Measurements from ENCODE around the gene MACF1.

MACF1 gene

DNA sequence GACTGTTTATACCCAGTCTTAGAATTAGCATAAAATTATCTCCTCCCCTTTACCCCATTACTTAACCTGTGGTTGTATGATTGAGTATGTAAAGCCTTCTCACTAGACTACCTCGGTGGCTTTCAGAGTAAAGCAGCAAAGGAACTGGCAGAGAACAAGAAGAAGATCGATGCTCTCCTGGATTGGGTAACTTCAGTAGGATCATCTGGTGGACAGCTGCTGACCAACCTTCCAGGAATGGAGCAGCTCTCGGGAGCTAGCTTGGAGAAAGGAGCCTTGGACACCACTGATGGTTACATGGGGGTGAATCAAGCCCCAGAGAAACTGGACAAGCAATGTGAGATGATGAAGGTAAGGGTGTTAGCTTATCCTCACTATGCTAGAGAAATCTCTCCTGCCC is 148.4 kb downstream of the MACF1 start:
- Histone ChIP-seq H3K36me3 (ENCODE audit: control insufficient read depth in 1 of 2, insufficient read depth in 2 of 2, low read length in 2 of 2) (peaks cover 29 to 66% of the 10 kb centered on the region in 2 experiments), H2BK5ac (ENCODE audit: low read depth, low read length, poor library complexity) (no peak overlapping the region), H3K79me2 (ENCODE audit: control insufficient read depth, insufficient read depth, low read length, poor library complexity) (no peaks in the 10 kb centered on the region), H3K18ac (ENCODE audit: low read length) (no peak overlapping the region), H3K4ac (ENCODE audit: low read depth, low read length) (no peak overlapping the region), H3K27ac (ENCODE audit: low read depth, low read length) (no peak overlapping the region), H3K27me3 (ENCODE audit: insufficient read depth, low read length) (no peaks in the 10 kb centered on the region), H4K8ac (ENCODE audit: low read depth, low read length) (no peak overlapping the region), H3K9ac (ENCODE audit: low read length) (no peak overlapping the region), H3K23ac (ENCODE audit: low read length) (no peak overlapping the region), H3K79me1 (ENCODE audit: low read length) (no peaks in the 10 kb centered on the region), H3K14ac (ENCODE audit: low read length) (no peak overlapping the region), H3K4me3 (ENCODE audit: low read depth, low read length) (no peak overlapping the region), H3K4me1 (ENCODE audit: control insufficient read depth in 1 of 2, insufficient read depth in 2 of 2, low read length in 2 of 2) (no peaks in the 10 kb centered on the region), H2BK12ac (ENCODE audit: low read length) (no peak overlapping the region), H2AFZ (ENCODE audit: insufficient read depth, low read length, poor library complexity) (no peak overlapping the region), H3K4me2 (ENCODE audit: low read length) (no peak overlapping the region), H4K12ac (ENCODE audit: low read depth, low read length) (no peak overlapping the region), H4K91ac (ENCODE audit: low read depth, low read length) (no peak overlapping the region), H3K9me3 (ENCODE audit: insufficient read depth, low read depth, low read length) (no peaks in the 10 kb centered on the region), H2BK120ac (ENCODE audit: insufficient read depth, low read length, poor library complexity) (no peak overlapping the region), H2AK5ac (ENCODE audit: low read length) (no peak overlapping the region)
- DNase-seq: no peak
- WGBS (ENCODE audit: extremely low coverage, insufficient coverage, insufficient read length): no CpG with 5 or more reads among the region's 3 CpGs

DNA sequence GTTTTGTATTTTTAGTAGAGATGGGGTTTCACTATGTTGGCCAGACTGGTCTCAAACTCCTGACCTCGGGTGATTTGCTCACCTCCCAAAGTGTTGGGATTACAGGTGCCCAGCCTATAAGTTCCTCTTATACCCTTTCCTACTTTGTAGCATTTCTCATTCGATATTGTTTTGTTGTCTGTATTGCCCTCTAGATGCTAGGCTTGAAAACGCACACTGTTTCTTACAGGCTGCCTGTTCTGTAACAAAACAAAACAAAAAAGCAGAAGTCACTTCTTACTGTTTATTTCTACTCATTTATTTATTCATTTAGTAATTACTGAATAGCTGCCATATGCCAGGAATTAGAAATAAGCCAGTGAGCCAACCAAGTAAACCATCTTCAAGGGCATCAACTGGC is 150.1 kb downstream of the MACF1 start:
- H3K9me3 ChIP-seq (ENCODE audit: insufficient read depth, low read depth, low read length): no peaks in the 10 kb centered on the region
- no peak overlapping the region for H3K23ac ChIP-seq (ENCODE audit: low read length)
- DNase-seq: no peak
- no peak overlapping the region for H3K27ac ChIP-seq (ENCODE audit: low read depth, low read length)
- no peak overlapping the region for H4K8ac ChIP-seq (ENCODE audit: low read depth, low read length)
- H2BK120ac ChIP-seq (ENCODE audit: insufficient read depth, low read length, poor library complexity): no peak overlapping the region
- no peaks in the 10 kb centered on the region for H3K4me1 ChIP-seq (ENCODE audit: control insufficient read depth in 1 of 2, insufficient read depth in 2 of 2, low read length in 2 of 2)
- H2AK5ac ChIP-seq (ENCODE audit: low read length): no peak overlapping the region
- no peak overlapping the region for H4K12ac ChIP-seq (ENCODE audit: low read depth, low read length)
- H3K18ac ChIP-seq (ENCODE audit: low read length): no peak overlapping the region
- no peak overlapping the region for H4K91ac ChIP-seq (ENCODE audit: low read depth, low read length)
- no peak overlapping the region for H3K9ac ChIP-seq (ENCODE audit: low read length)
- H2BK5ac ChIP-seq (ENCODE audit: low read depth, low read length, poor library complexity): no peak overlapping the region
- H3K4me2 ChIP-seq (ENCODE audit: low read length): no peak overlapping the region
- peaks cover 31 to 71% of the 10 kb centered on the region in 2 experiments for H3K36me3 ChIP-seq (ENCODE audit: control insufficient read depth in 1 of 2, insufficient read depth in 2 of 2, low read length in 2 of 2)
- H3K79me2 ChIP-seq (ENCODE audit: control insufficient read depth, insufficient read depth, low read length, poor library complexity): no peaks in the 10 kb centered on the region
- no peaks in the 10 kb centered on the region for H3K27me3 ChIP-seq (ENCODE audit: insufficient read depth, low read length)
- no CpG with 5 or more reads among the region's 3 CpGs for WGBS (ENCODE audit: extremely low coverage, insufficient coverage, insufficient read length)
- no peaks in the 10 kb centered on the region for H3K79me1 ChIP-seq (ENCODE audit: low read length)
- no peak overlapping the region for H2AFZ ChIP-seq (ENCODE audit: insufficient read depth, low read length, poor library complexity)
- no peak overlapping the region for H2BK12ac ChIP-seq (ENCODE audit: low read length)
- H3K4me3 ChIP-seq (ENCODE audit: low read depth, low read length): no peak overlapping the region
- no peak overlapping the region for H3K4ac ChIP-seq (ENCODE audit: low read depth, low read length)
- H3K14ac ChIP-seq (ENCODE audit: low read length): no peak overlapping the region

DNA sequence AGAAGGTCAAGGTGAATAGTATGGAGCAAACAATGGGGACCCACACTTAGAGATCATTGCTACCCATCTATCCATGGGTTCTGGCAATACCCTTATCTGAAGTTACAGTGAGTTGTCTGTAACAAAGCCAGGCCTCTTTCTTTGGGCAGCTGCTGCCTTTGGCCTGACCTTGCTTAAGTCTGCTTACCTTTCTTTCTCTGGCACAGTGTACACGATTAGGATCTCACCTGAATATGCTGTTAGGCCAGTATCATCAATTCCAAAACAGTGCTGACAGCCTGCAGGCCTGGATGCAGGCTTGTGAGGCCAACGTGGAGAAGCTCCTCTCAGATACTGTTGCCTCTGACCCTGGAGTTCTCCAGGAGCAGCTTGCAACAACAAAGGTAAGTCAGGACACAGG is 154.0 kb downstream of the MACF1 start:
- no peak overlapping the region for H3K4me3 ChIP-seq (ENCODE audit: low read depth, low read length)
- no peak overlapping the region for H3K4me2 ChIP-seq (ENCODE audit: low read length)
- WGBS (ENCODE audit: extremely low coverage, insufficient coverage, insufficient read length): no CpG with 5 or more reads among the region's 2 CpGs
- H3K79me2 ChIP-seq (ENCODE audit: control insufficient read depth, insufficient read depth, low read length, poor library complexity): no peaks in the 10 kb centered on the region
- H3K79me1 ChIP-seq (ENCODE audit: low read length): no peaks in the 10 kb centered on the region
- no peaks in the 10 kb centered on the region for H3K9me3 ChIP-seq (ENCODE audit: insufficient read depth, low read depth, low read length)
- no peak overlapping the region for H2BK5ac ChIP-seq (ENCODE audit: low read depth, low read length, poor library complexity)
- no peak overlapping the region for H3K9ac ChIP-seq (ENCODE audit: low read length)
- H2AK5ac ChIP-seq (ENCODE audit: low read length): no peak overlapping the region
- H3K23ac ChIP-seq (ENCODE audit: low read length): no peak overlapping the region
- H3K4me1 ChIP-seq (ENCODE audit: control insufficient read depth in 1 of 2, insufficient read depth in 2 of 2, low read length in 2 of 2): no peaks in the 10 kb centered on the region
- H4K8ac ChIP-seq (ENCODE audit: low read depth, low read length): no peak overlapping the region
- no peak overlapping the region for H4K12ac ChIP-seq (ENCODE audit: low read depth, low read length)
- H2AFZ ChIP-seq (ENCODE audit: insufficient read depth, low read length, poor library complexity): no peak overlapping the region
- no peak overlapping the region for H2BK120ac ChIP-seq (ENCODE audit: insufficient read depth, low read length, poor library complexity)
- H3K27me3 ChIP-seq (ENCODE audit: insufficient read depth, low read length): no peaks in the 10 kb centered on the region
- H4K91ac ChIP-seq (ENCODE audit: low read depth, low read length): no peak overlapping the region
- DNase-seq: no peak
- no peak overlapping the region for H2BK12ac ChIP-seq (ENCODE audit: low read length)
- H3K27ac ChIP-seq (ENCODE audit: low read depth, low read length): no peak overlapping the region
- no peak overlapping the region for H3K18ac ChIP-seq (ENCODE audit: low read length)
- H3K14ac ChIP-seq (ENCODE audit: low read length): no peak overlapping the region
- peaks cover 22 to 54% of the 10 kb centered on the region in 2 experiments for H3K36me3 ChIP-seq (ENCODE audit: control insufficient read depth in 1 of 2, insufficient read depth in 2 of 2, low read length in 2 of 2)
- no peak overlapping the region for H3K4ac ChIP-seq (ENCODE audit: low read depth, low read length)

DNA sequence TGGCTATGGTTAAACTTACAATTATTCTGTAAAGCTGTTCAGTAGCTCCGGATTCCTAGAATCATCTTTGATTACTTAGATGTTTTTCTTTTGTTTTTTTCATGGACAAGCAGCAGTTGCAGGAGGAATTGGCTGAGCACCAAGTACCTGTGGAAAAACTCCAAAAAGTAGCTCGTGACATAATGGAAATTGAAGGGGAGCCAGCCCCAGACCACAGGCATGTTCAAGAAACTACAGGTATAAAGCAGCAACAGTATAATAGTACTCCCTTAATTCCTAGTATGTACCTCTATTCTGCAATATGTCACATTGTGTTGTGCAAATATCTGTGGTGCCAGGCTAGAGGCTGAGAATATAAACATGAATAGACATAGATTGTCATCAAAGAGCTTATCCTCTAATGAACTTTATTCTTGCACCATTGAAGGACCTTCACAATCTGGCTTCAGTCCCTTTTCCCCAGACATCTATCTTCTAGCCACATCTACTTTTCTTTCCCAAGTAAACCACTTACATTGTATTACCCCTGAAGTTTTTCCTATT is 154.6 kb downstream of the MACF1 start:
- H3K14ac ChIP-seq (ENCODE audit: low read length): no peak overlapping the region
- H2BK5ac ChIP-seq (ENCODE audit: low read depth, low read length, poor library complexity): no peak overlapping the region
- H4K12ac ChIP-seq (ENCODE audit: low read depth, low read length): no peak overlapping the region
- H2AK5ac ChIP-seq (ENCODE audit: low read length): no peak overlapping the region
- H3K27me3 ChIP-seq (ENCODE audit: insufficient read depth, low read length): no peaks in the 10 kb centered on the region
- H3K4me3 ChIP-seq (ENCODE audit: low read depth, low read length): no peak overlapping the region
- no peak overlapping the region for H3K27ac ChIP-seq (ENCODE audit: low read depth, low read length)
- no peak overlapping the region for H2AFZ ChIP-seq (ENCODE audit: insufficient read depth, low read length, poor library complexity)
- no peaks in the 10 kb centered on the region for H3K4me1 ChIP-seq (ENCODE audit: control insufficient read depth in 1 of 2, insufficient read depth in 2 of 2, low read length in 2 of 2)
- no peaks in the 10 kb centered on the region for H3K79me2 ChIP-seq (ENCODE audit: control insufficient read depth, insufficient read depth, low read length, poor library complexity)
- no peak overlapping the region for H3K4ac ChIP-seq (ENCODE audit: low read depth, low read length)
- no peak overlapping the region for H3K9ac ChIP-seq (ENCODE audit: low read length)
- no peak overlapping the region for H2BK120ac ChIP-seq (ENCODE audit: insufficient read depth, low read length, poor library complexity)
- no peaks in the 10 kb centered on the region for H3K9me3 ChIP-seq (ENCODE audit: insufficient read depth, low read depth, low read length)
- H3K4me2 ChIP-seq (ENCODE audit: low read length): no peak overlapping the region
- no peak overlapping the region for H4K91ac ChIP-seq (ENCODE audit: low read depth, low read length)
- H3K23ac ChIP-seq (ENCODE audit: low read length): no peak overlapping the region
- WGBS (ENCODE audit: extremely low coverage, insufficient coverage, insufficient read length): no CpG with 5 or more reads among the region's 2 CpGs
- no peak for DNase-seq
- H2BK12ac ChIP-seq (ENCODE audit: low read length): no peak overlapping the region
- H4K8ac ChIP-seq (ENCODE audit: low read depth, low read length): no peak overlapping the region
- H3K36me3 ChIP-seq (ENCODE audit: control insufficient read depth in 1 of 2, insufficient read depth in 2 of 2, low read length in 2 of 2): peaks cover 25 to 53% of the 10 kb centered on the region in 2 experiments
- no peaks in the 10 kb centered on the region for H3K79me1 ChIP-seq (ENCODE audit: low read length)
- no peak overlapping the region for H3K18ac ChIP-seq (ENCODE audit: low read length)
